Nephron progenitor cell (in vitro differentiated cells): ENCODE results near the gene ATP10D.

Experiments used
- DNase-seq: peaks from one replicate; pipeline ENCODE4 v3.0.0; 2021
- H3K27ac Mint-ChIP-seq: 2 replicates; pipeline ENCODE4 v1.8.0; 2021; ENCODE audit warnings: mild to moderate bottlenecking, moderate library complexity, mixed read lengths
- H3K27me3 Mint-ChIP-seq: 2 replicates; pipeline ENCODE4 v1.8.0; 2021; ENCODE audit warnings: mild to moderate bottlenecking, low read depth, mixed read lengths; ENCODE audit not compliant: poor library complexity
- H3K36me3 Mint-ChIP-seq: 2 replicates; pipeline ENCODE4 v1.8.0; 2021; ENCODE audit warnings: low read depth, mixed read lengths
- H3K4me1 Mint-ChIP-seq: 2 replicates; pipeline ENCODE4 v1.8.0; 2021; ENCODE audit warnings: mixed read lengths
- H3K4me3 Mint-ChIP-seq: 2 replicates; pipeline ENCODE4 v1.8.0; 2021; ENCODE audit warnings: mild to moderate bottlenecking, moderate library complexity, mixed read lengths
- H3K9me3 Mint-ChIP-seq: 2 replicates; pipeline ENCODE4 v1.8.0; 2021; ENCODE audit warnings: mild to moderate bottlenecking, moderate library complexity, mixed read lengths
- TF ChIP-seq, protein P1 (sequence below): fragments of 200-600 bp; sonication (generic); IDR thresholded peaks from 2 replicates; pipeline ENCODE4 v1.5.0; 2021; ENCODE audit warnings: antibody characterized with exemption

Gene ATP10D

DNA sequence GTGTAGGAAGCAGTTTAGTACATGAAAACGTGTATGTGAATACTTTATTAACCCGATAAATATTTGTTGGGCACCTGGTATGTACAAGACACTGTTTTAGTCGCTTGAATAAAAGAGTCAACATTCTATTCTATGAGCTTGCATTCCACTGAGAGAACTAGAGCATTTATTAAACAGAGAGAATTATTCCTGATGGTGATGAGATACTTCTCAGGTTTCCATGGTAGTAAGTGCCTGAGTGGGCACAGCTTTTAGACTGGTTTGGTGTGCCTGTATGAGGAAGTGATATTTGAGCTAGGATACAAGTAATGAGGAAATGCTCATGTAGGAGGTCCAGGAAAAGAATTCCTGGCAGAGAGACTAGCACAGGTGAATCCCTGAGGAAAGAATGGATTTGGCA, 94.2 kb downstream of the ATP10D start:
- H3K27ac Mint-ChIP-seq: no peak overlapping the region
- H3K4me3 Mint-ChIP-seq: no peak overlapping the region
- TF ChIP-seq, protein P1, sequence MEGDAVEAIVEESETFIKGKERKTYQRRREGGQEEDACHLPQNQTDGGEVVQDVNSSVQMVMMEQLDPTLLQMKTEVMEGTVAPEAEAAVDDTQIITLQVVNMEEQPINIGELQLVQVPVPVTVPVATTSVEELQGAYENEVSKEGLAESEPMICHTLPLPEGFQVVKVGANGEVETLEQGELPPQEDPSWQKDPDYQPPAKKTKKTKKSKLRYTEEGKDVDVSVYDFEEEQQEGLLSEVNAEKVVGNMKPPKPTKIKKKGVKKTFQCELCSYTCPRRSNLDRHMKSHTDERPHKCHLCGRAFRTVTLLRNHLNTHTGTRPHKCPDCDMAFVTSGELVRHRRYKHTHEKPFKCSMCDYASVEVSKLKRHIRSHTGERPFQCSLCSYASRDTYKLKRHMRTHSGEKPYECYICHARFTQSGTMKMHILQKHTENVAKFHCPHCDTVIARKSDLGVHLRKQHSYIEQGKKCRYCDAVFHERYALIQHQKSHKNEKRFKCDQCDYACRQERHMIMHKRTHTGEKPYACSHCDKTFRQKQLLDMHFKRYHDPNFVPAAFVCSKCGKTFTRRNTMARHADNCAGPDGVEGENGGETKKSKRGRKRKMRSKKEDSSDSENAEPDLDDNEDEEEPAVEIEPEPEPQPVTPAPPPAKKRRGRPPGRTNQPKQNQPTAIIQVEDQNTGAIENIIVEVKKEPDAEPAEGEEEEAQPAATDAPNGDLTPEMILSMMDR: no peak
- H3K9me3 Mint-ChIP-seq: no peaks in the 10 kb centered on the region
- no peak for DNase-seq
- peaks cover 16% of the 10 kb centered on the region for H3K36me3 Mint-ChIP-seq
- no peaks in the 10 kb centered on the region for H3K4me1 Mint-ChIP-seq
- no peaks in the 10 kb centered on the region for H3K27me3 Mint-ChIP-seq

DNA sequence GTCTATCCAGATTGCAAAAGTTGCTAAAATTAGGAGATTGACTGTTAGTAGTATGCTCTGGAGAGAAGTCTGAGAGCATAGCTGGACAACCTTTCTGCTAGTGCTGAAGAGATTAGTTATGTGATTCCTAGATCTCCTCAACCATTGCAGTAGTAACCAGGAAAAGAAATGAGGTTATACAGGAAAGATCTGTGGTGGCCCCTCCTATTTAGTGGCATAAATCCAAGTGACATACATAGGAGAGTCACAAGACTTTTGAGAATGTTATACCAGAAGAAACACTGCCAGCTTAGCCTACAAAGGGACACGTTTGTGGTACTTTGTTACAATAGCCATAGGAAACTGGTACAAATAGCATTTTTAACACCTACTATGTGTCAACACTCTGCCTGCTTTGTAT, 105.2 kb downstream of the ATP10D start:
- Mint-ChIP-seq H3K27me3 (no peaks in the 10 kb centered on the region), H3K27ac (no peak overlapping the region), H3K9me3 (peaks cover 12% of the 10 kb centered on the region), H3K36me3 (peaks cover 41% of the 10 kb centered on the region), H3K4me3 (no peak overlapping the region), H3K4me1 (peaks cover 6% of the 10 kb centered on the region)
- TF ChIP-seq, protein P1: no peak
- no peak for DNase-seq

DNA sequence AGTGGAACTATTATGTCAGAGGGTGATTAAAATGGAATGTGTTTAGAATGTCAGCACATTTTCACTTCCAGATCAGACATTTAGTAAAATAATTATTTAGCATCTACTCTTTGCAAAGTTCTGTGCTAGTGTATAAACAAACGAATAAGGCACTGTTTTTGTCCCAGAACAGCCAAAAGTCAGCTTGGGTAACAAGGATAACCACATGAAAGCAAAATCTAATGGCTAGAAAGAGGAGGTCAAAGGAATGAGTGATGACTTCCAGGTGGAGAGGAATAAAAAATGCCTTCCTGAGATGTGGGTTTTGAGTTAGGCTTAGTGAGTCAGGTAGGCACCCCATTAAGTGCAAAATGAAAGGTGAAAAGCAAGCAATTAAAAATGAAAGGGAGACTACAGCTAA, 112.6 kb downstream of the ATP10D start:
- H3K4me1 Mint-ChIP-seq: peaks cover 12% of the 10 kb centered on the region
- H3K27ac Mint-ChIP-seq: no peak overlapping the region
- H3K9me3 Mint-ChIP-seq: no peaks in the 10 kb centered on the region
- DNase-seq: no peak
- H3K36me3 Mint-ChIP-seq: no peaks in the 10 kb centered on the region
- TF ChIP-seq, protein P1: no peak
- H3K4me3 Mint-ChIP-seq: no peak overlapping the region
- H3K27me3 Mint-ChIP-seq: no peaks in the 10 kb centered on the region

DNA sequence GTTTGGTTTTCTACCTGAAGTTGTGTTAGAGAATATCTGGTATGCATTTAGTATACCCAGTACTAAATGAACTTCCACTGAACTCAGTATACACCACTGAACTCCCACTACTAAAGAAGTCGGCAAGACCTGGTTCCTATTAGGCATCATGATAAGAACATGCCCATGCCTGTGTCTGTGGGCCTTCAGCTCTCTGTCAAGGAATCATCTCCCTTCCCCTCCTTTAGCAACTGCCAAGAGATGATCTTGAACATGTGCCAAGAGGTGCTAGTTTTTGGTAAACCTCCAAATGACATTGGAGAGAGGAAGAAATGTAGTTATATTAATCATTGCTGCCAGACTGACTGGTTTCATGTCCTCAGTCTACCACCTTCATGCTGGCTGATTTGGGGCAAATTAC, 113.2 kb downstream of the ATP10D start:
- Mint-ChIP-seq H3K36me3 (no peaks in the 10 kb centered on the region), H3K9me3 (no peaks in the 10 kb centered on the region), H3K4me1 (peaks cover 12% of the 10 kb centered on the region), H3K27ac (no peak overlapping the region), H3K27me3 (no peaks in the 10 kb centered on the region), H3K4me3 (no peak overlapping the region)
- TF ChIP-seq, protein P1: no peak
- DNase-seq: no peak

DNA sequence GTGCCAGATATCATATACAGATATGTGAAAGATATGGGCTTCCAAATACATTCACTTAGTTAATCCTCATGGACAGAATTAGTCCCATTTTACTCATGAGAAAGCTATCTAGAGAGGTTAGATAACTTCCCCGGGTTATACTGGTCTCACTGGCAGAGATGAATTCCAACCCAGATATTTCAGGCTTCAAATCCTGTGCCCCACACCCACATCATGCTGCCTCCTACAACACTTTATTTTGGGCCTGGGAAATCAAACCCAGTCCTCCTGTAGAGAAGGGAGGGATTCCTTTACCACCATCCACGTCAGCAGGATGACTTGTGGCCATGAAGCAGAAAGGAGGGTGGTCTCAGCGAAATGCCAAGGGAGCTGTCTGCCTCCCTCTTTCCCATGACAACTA, 113.8 kb downstream of the ATP10D start:
- Mint-ChIP-seq H3K4me3 (no peak overlapping the region), H3K36me3 (no peaks in the 10 kb centered on the region), H3K27me3 (no peaks in the 10 kb centered on the region), H3K4me1 (peaks cover 12% of the 10 kb centered on the region), H3K27ac (no peak overlapping the region), H3K9me3 (no peaks in the 10 kb centered on the region)
- no peak for DNase-seq
- TF ChIP-seq, protein P1: no peak

DNA sequence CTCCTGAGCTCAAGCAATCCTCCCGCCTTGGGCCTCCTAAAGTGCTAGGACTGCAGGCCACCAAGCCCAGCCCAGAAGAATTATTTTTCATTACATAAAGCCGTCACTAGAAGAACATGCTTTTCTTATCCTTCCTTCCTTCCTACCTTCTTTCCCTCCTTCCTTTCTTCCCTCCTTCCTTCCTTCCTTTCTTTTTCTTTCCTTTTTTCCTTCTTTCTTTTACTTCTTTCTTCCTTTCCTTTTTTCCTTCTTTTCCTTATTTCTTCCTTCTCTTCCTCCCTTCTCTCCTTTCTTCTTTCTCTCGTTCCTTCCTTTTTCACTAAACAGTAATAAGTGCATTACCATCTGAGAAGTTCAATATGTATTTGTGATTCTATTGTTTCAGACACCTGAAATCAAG, 121.4 kb downstream of the ATP10D start:
- Mint-ChIP-seq H3K9me3 (no peaks in the 10 kb centered on the region), H3K4me3 (no peak overlapping the region), H3K36me3 (no peaks in the 10 kb centered on the region), H3K27ac (no peak overlapping the region), H3K4me1 (no peaks in the 10 kb centered on the region), H3K27me3 (peaks cover 6% of the 10 kb centered on the region)
- TF ChIP-seq, protein P1: no peak
- no peak for DNase-seq
